Measurements from ENCODE around the gene XYLT1. TPM values are rescaled to one million over a fixed set of nuclear protein-coding genes. Genes with fewer than 3 reads are reported as not detected.

The XYLT1 gene
- polyA plus RNA-seq, 1 of the 3 experiments (the other 2 are of a cell fraction), result 17.6 TPM

DNA sequence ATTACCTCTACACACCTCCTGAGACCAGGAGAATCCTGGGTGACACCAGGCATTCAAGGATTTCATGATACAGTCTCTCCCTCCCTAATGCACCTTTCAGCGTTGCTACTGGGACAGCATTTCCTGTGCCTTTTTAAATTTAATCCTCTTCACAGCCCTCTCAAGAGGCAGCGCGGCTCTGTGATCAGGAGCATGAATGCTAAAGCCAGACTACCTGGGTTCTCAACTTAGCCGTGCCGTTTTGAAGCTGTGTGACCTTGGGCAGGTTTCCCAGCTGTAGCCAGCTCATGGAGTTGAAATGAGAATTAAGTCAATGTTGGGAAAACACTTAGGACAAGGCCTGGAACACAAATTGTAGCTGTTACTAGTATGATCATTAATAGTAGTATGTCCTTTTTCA lies 191.8 kb downstream of the XYLT1 start (continued):
- no peak for TF ChIP-seq TAF1 (IDR thresholded peaks at IDR 0.05; ENCODE audit: borderline replicate concordance, low read depth, low read length)

DNA sequence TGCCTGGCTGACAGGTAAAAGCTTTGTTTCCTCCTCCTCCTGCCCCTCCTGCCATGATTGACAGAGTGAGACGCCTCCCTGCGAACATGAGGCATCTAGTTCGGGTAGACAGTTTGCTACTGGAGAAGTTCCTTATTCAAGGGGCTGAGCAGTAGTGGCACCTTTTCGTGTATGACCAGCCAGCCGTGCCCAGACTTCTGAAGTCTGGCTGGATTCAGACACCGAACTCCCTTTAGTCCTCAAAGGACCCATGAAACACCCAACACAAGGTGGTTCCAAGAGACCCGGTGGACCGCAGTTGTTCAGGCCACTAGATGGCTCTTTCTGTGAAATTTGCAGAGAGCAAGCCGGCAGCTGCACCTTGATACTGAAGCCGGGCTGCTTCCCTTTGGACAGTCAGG lies 192.8 kb downstream of the XYLT1 start:
- ChIA-PET POLR2A (no interaction called here), CTCF (interaction anchor here (0.6 to 2.3 kb wide), 5 partner anchors 21 to 416 kb away, joined by 3 to 13 read pairs (median 3); no protein-coding TSS in a partner anchor)
- H3K9ac ChIP-seq, result no peak overlapping the region
- no peak for TF ChIP-seq NFIC (IDR thresholded peaks at IDR 0.05; ENCODE audit: borderline replicate concordance)
- TF ChIP-seq SMC3 (IDR thresholded peaks at IDR 0.05; ENCODE audit: low read depth, low read length), result peak; percentile 44
- no peak for TF ChIP-seq JUND (IDR thresholded peaks at IDR 0.05)
- TF ChIP-seq RAD21 (IDR thresholded peaks at IDR 0.05; ENCODE audit: low read length), result peak; percentile 50
- TF ChIP-seq FOXM1 (IDR thresholded peaks at IDR 0.05; ENCODE audit: low read depth), result no peak
- TF ChIP-seq POLR2AphosphoS5 (IDR thresholded peaks at IDR 0.05; ENCODE audit: low read depth, low read length), result no peak
- no peak for TF ChIP-seq SIN3A (IDR thresholded peaks at IDR 0.05; ENCODE audit: borderline replicate concordance, low read depth, low read length)
- no peaks in the 10 kb centered on the region for H3K9me3 ChIP-seq
- peaks cover 0 to 36% of the 10 kb centered on the region in 2 experiments; a peak in 2 of 4 replicates for H3K4me1 ChIP-seq (ENCODE audit: control insufficient read depth in 1 of 2, insufficient read depth in 2 of 2, low read depth in 1 of 2, low read length in 1 of 2)
- DNase-seq, result no peak
- H3K9me2 ChIP-seq, result no peaks in the 10 kb centered on the region
- no peak overlapping the region for H3K4me2 ChIP-seq
- WGBS (ENCODE audit: low lambda C conversion rate), result 77% methylated on average over 9 of the region's 10 CpGs
- H3K4me3 ChIP-seq (ENCODE audit: low read depth in 2 of 2, low read length in 1 of 2), result no peak overlapping the region
- H3K36me3 ChIP-seq (replicated peaks in 1 of 2; ENCODE audit: control insufficient read depth in 1 of 2, insufficient read depth in 2 of 2, low read length in 1 of 2), result peaks cover 0 to 3% of the 10 kb centered on the region in 2 experiments
- H3K27ac ChIP-seq (ENCODE audit: low read depth in 2 of 2, low read length in 1 of 2), result no peak overlapping the region
- H3F3A ChIP-seq (replicated peaks; ENCODE audit: insufficient read depth), result peaks cover 3% of the 10 kb centered on the region
- H3K79me2 ChIP-seq (ENCODE audit: insufficient read depth), result peaks cover 99% of the 10 kb centered on the region
- peaks cover 100% of the 10 kb centered on the region for H4K20me1 ChIP-seq (ENCODE audit: insufficient read depth)
- H3K27me3 ChIP-seq (ENCODE audit: insufficient read depth), result no peaks in the 10 kb centered on the region
- H2AFZ ChIP-seq (ENCODE audit: low read depth), result no peak overlapping the region

DNA sequence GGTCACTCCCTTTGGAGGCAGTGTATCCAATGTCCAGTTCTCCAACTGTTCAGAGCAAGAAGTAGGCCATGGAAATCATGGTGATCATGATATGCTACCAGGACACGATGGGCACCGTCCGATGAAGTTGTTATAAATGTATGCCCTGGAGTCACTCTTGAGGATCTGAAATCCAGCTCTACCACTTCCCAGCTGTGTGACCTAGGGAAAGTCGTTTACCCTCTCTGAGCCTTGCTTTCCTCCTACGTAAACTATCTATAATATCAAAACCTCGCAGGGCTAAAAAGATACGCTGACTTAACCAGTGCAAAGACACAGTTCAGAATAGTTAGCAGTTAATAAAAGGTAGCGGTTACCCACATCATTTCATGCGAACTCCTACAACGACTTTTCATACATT lies 194.2 kb downstream of the XYLT1 start:
- H3K9me2 ChIP-seq, result no peaks in the 10 kb centered on the region
- no peak overlapping the region for H3K9ac ChIP-seq
- peaks cover 3% of the 10 kb centered on the region for H3F3A ChIP-seq (replicated peaks; ENCODE audit: insufficient read depth)
- no peaks in the 10 kb centered on the region for H3K27me3 ChIP-seq (ENCODE audit: insufficient read depth)
- no peak overlapping the region for H3K4me2 ChIP-seq
- 88% methylated on average over 9 of the region's 10 CpGs for WGBS (ENCODE audit: low lambda C conversion rate)
- peaks cover 0 to 3% of the 10 kb centered on the region in 2 experiments for H3K36me3 ChIP-seq (replicated peaks in 1 of 2; ENCODE audit: control insufficient read depth in 1 of 2, insufficient read depth in 2 of 2, low read length in 1 of 2)
- H3K27ac ChIP-seq (ENCODE audit: low read depth in 2 of 2, low read length in 1 of 2), result no peak overlapping the region
- H3K4me3 ChIP-seq (ENCODE audit: low read depth in 2 of 2, low read length in 1 of 2), result no peak overlapping the region
- ChIA-PET POLR2A (no interaction called here), CTCF (no interaction called here)
- H3K9me3 ChIP-seq, result no peaks in the 10 kb centered on the region
- peaks cover 100% of the 10 kb centered on the region for H4K20me1 ChIP-seq (ENCODE audit: insufficient read depth)
- H2AFZ ChIP-seq (ENCODE audit: low read depth), result no peak overlapping the region
- no peak for DNase-seq
- H3K4me1 ChIP-seq (ENCODE audit: control insufficient read depth in 1 of 2, insufficient read depth in 2 of 2, low read depth in 1 of 2, low read length in 1 of 2), result peaks cover 0 to 36% of the 10 kb centered on the region in 2 experiments; a peak in 1 of 4 replicates
- H3K79me2 ChIP-seq (ENCODE audit: insufficient read depth), result peaks cover 99% of the 10 kb centered on the region
- no peak for TF ChIP-seq FOSL2 (IDR thresholded peaks at IDR 0.05; ENCODE audit: borderline replicate concordance, low read depth)
- TF ChIP-seq ELF1 (IDR thresholded peaks at IDR 0.05), result no peak
- TF ChIP-seq, protein P1, sequence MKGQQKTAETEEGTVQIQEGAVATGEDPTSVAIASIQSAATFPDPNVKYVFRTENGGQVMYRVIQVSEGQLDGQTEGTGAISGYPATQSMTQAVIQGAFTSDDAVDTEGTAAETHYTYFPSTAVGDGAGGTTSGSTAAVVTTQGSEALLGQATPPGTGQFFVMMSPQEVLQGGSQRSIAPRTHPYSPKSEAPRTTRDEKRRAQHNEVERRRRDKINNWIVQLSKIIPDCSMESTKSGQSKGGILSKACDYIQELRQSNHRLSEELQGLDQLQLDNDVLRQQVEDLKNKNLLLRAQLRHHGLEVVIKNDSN (IDR thresholded peaks at IDR 0.05; ENCODE audit: borderline replicate concordance, low read depth), result no peak
- TF ChIP-seq, protein P2, sequence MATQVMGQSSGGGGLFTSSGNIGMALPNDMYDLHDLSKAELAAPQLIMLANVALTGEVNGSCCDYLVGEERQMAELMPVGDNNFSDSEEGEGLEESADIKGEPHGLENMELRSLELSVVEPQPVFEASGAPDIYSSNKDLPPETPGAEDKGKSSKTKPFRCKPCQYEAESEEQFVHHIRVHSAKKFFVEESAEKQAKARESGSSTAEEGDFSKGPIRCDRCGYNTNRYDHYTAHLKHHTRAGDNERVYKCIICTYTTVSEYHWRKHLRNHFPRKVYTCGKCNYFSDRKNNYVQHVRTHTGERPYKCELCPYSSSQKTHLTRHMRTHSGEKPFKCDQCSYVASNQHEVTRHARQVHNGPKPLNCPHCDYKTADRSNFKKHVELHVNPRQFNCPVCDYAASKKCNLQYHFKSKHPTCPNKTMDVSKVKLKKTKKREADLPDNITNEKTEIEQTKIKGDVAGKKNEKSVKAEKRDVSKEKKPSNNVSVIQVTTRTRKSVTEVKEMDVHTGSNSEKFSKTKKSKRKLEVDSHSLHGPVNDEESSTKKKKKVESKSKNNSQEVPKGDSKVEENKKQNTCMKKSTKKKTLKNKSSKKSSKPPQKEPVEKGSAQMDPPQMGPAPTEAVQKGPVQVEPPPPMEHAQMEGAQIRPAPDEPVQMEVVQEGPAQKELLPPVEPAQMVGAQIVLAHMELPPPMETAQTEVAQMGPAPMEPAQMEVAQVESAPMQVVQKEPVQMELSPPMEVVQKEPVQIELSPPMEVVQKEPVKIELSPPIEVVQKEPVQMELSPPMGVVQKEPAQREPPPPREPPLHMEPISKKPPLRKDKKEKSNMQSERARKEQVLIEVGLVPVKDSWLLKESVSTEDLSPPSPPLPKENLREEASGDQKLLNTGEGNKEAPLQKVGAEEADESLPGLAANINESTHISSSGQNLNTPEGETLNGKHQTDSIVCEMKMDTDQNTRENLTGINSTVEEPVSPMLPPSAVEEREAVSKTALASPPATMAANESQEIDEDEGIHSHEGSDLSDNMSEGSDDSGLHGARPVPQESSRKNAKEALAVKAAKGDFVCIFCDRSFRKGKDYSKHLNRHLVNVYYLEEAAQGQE (IDR thresholded peaks at IDR 0.05; ENCODE audit: low read depth, low read length), result no peak
- TF ChIP-seq, protein P3, sequence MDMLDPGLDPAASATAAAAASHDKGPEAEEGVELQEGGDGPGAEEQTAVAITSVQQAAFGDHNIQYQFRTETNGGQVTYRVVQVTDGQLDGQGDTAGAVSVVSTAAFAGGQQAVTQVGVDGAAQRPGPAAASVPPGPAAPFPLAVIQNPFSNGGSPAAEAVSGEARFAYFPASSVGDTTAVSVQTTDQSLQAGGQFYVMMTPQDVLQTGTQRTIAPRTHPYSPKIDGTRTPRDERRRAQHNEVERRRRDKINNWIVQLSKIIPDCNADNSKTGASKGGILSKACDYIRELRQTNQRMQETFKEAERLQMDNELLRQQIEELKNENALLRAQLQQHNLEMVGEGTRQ (IDR thresholded peaks at IDR 0.05; ENCODE audit: borderline replicate concordance, low read depth, low read length), result no peak
- no peak for TF ChIP-seq GATA2 (CRISPR knock-in tag; IDR thresholded peaks at IDR 0.05)
- TF ChIP-seq JUND (IDR thresholded peaks at IDR 0.05), result no peak
- no peak for TF ChIP-seq EZH2phosphoT487 (IDR thresholded peaks at IDR 0.05; ENCODE audit: borderline replicate concordance, low read depth)
- no peak for TF ChIP-seq FOXM1 (IDR thresholded peaks at IDR 0.05; ENCODE audit: low read depth)
- TF ChIP-seq, protein P4, sequence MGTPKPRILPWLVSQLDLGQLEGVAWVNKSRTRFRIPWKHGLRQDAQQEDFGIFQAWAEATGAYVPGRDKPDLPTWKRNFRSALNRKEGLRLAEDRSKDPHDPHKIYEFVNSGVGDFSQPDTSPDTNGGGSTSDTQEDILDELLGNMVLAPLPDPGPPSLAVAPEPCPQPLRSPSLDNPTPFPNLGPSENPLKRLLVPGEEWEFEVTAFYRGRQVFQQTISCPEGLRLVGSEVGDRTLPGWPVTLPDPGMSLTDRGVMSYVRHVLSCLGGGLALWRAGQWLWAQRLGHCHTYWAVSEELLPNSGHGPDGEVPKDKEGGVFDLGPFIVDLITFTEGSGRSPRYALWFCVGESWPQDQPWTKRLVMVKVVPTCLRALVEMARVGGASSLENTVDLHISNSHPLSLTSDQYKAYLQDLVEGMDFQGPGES (IDR thresholded peaks at IDR 0.05; ENCODE audit: low read depth, low read length), result no peak
- TF ChIP-seq RFX5 (IDR thresholded peaks at IDR 0.05; ENCODE audit: low read length), result no peak
- no peak for TF ChIP-seq MXI1 (IDR thresholded peaks at IDR 0.05; ENCODE audit: low read depth, low read length)
- no peak for TF ChIP-seq CHD2 (IDR thresholded peaks at IDR 0.05; ENCODE audit: low read length, partially characterized antibody)
- no peak for TF ChIP-seq NFIC (IDR thresholded peaks at IDR 0.05; ENCODE audit: borderline replicate concordance)

Measured in SK-N-SH (cell line).